ENCODE measurements around the gene RREB1.

The RREB1 gene

DNA sequence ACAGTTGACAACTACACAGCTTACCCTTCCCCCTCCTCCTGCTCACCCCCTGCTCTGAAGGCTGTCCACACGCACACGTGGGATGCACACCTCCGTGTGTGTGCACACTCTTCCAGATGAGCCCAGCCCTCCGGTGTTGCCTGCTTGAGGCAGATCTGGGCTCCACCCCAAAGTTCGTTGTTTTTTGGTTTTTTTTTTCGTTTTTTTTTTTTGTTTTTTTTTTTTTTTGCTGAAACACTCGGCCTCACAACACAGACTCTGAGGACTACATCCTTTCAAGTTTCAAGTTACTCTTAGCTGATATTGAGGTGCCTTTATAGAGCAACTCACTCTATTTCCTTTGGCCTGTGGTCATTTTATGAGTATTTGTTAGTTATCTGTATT, 88.2 kb downstream of the RREB1 start:
- DNase-seq: no peak

DNA sequence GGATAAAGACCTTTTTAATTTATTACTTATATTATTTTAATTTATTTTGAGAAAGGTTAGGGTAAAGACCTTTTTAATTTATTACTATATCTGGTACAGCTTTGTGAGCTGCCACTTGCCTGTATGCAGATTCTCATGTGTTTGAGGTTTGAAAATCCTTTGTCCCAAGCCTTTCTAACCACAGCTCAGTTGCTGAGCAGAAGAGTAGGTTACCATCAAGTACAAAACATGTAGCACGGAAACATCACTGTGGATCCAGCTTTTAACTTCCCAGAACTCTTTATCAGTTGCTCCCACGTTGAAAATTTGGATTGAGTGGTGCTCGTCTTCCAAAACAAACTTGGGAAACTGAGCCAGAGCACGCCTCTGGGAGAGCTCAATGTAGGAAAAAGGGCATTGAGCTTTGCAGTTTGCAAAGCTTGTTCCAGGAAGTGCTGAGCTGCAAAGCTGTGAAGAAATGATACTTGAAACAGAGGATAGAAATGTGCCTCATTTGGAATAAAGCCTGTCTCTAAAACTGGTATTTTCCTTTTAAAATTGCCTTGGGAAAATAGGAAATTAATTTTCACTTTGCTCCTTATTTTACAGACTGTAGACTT, 89.0 kb downstream of the RREB1 start:
- no peak for DNase-seq

DNA sequence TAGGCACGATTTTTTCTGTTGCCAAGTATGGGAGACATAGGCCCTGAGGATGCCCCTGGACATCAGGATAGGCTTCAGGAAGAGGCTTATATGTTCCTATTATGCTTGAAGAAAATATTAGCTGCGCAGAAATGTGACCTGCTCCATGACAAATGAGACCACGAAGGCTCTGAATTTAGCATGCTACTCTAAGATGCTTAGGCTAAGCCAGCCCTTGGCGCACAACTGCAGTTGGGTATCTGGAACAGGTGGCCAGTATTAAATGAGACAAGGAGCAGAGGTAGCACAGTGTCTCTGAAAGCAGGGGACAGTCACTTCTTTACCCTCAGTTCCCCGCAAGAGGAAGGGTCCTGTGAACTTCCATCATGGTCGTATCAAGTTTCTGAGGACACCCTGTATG, 90.0 kb downstream of the RREB1 start:
- no peak for DNase-seq

DNA sequence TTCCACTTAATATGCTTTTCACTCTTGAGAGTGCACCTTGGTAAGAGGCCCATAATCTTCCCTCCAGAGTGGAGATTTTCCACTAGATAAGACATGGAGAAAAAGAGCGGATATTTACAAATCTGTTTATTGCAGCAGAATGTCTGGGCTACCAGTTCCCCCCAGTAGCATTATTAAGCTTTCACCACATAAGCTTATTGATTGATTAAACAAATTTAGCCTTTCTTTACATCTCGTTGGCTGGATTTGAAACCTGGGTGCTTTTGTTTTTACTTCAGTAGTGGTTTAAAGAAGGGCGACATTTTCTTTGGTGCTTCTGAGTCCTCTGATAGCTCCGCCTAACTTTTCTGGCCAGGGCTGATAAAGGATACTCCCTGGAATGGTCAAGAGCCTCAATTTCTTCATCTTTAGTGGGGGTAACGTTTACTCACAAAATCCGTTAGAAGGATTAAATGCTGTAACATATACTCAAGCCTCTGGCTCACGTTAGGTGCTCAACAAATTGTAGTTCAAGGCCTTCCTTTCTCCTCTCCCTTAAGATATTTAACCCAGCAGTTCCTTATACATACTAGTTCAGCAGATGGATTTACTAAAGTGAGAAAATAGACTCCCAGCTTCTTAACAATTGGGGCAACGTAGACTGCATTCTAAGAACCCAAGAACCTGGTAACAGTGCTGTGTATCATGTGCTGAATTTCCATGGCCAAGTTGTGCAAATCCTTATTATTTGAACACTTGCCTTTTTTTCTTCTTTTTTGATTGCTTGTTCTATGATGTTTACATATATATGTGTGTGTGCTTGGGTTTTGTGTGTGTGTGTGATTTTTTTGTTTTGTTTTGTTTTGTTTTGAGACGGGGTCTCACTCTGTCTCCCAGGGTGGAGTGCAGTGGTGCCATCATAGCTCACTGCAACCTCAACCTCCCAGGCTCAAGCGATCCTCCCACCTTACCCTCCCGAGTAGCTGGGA, 91.4 kb downstream of the RREB1 start:
- DNase-seq: no peak

DNA sequence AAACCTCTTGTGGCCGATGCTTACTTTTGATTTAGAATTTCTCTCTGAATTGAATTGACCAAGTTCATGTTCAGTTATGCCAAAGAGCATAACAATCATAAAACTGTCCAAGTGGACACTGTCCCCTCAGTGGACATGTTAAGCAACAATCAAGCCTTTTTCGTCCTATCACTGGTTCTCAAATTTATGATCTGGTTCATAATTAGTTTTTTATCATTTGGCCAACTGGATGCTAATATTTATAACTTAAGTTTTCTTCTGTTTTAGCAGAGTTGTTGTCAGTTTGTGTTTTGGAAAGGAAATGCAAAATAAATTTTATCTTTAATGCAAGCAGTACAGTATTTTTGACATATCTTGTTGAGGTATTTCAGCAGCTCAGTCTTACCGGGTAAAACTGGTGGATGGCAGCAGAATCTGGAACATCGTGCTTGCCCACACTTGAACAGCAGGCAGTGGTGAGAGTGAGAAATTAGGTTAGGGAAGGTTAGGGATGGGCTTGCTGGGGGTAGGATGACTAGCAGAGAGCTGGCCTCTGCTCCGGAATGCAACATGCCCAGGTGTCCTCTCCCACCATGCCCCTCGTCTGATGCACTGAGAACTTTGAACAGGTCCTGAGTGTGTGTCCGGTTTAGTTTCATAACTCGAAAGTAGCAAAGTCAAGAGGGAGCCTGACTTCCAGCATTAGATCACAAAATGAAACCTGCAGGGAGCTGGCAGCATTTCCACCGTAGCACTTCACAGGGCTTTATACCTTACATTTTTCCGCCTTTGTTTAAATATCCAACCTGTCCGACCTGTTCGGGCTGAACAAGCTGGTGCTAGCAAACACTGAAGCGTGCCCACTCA, 93.1 kb downstream of the RREB1 start:
- no peak for DNase-seq

DNA sequence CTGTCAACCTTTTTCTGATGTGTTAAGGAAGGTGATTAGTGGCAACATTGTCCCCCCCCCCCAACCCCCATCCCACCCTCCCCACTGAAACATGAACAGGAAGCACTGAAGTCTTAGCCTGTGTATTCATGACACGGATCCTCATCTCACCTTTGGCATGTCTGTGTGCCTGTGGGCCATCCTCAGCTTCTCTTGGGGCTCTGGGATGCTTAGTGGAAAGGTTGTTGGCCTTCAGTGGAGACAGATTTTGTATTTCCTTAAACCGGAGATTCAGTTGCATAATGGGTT, 93.6 kb downstream of the RREB1 start:
- no peak for DNase-seq

DNA sequence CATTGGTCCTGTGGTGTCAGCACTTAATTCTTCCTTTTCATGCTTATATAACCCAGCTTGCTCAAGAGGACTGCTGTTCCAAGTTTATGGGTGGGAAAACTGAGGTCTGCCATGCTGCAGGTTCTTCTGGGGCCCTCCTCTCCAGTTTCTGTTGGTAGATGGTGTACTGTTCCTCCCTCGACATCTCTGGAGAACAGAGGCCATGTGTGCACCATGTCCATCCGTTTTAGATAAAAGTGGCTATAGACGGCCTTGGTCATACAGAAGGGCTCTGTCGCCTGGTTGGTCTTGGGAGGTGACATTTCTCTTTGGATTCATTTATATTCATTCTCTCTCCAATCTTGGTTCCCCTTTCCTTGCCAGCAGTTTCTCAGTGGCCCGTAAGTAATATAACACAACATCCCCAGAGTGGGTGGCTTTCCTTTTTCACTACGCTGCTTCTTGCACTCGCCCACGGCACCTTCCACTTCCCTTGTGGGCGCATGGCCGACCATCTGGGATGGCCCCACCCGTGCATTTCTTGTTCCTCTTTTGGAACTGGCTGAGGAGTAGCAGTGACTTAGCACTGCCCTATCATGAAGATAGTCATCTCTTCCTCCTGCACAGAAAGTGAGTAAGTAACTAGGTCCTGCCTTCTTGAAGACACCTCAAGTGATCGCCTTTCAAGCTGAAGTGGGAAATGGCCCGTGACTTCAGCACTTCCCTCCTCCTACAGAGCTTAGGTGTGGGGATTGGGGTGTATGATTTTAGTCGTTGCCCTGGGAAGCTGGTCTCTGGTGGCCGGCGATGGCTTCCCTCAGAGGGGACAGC, 94.2 kb downstream of the RREB1 start:
- no peak for DNase-seq

DNA sequence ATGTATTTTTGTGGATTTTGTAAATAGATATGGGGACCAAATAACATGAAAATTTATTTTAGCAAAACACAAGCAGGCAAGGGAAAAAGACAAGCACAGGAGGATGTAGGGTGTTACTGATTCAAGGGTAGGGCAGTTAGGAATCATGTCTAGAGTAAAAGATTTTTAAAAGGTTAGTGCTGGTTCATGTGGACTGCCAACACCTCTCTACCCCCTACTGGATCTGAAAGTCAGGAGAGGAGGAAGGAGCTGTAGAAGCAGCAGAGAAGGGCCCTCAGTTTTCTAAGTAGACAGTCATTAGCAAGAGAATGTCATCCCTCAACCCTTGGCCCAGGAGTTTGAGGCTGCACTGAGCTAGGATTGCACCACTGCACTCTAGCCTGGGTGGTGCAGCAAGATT, 95.2 kb downstream of the RREB1 start:
- DNase-seq: no peak

DNA sequence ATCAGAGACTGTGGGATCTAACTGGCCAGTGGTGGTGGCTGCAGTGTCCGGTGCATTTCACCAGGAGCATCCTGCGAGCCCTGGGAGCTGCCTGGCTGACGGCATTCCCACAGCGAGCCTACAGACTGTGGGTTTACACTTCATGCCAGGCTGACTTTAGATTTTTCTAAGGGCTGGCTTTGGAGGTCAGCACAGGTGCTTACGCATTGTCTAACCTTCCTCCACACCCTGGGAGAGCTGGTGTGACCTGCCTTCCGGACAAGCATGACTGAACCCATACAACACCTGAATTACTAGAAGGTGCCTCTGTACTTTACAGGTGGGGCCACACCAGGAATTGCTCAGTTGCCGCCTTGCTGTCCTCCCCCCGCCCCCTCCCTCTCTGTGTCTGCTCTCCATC, 96.2 kb downstream of the RREB1 start:
- no peak for DNase-seq

DNA sequence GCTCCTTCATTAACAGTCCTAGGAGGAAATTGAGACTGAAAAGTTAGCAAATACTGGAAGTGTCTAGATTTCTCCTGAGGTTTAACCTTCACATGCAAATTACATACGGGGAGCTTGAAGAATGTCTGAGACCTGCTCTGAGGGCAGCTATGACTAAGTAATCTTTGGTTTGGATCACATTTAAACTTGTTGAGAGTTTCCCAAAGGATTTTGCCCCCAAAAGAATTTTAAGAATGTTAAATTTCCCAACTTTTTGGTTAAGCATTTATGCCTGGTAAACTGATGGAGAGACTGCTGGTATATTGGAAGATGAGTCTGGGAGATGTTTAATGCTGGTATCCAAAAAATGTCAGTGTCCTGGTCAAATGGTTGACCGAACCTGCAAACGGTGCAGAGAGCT, 97.0 kb downstream of the RREB1 start:
- DNase-seq: no peak

DNA sequence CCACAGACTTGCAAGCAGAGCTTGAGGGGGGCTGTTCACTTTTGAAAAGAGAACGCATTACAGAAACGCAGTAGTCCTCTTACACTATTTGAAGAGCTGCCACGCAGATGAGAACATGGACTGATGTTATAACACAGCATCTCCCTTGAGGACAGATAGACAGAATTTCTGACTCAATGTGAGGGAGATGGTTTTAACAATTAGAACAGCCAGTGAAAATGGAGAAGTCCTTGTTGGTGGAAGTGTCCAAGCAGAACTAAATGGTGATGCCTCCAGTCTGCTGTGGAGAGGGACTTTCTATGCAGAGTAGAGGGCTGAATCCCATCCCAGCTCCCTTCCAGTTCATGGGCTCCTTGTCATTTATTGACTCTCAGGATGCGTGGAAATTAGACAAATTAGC, 100.0 kb downstream of the RREB1 start:
- DNase-seq: no peak

DNA sequence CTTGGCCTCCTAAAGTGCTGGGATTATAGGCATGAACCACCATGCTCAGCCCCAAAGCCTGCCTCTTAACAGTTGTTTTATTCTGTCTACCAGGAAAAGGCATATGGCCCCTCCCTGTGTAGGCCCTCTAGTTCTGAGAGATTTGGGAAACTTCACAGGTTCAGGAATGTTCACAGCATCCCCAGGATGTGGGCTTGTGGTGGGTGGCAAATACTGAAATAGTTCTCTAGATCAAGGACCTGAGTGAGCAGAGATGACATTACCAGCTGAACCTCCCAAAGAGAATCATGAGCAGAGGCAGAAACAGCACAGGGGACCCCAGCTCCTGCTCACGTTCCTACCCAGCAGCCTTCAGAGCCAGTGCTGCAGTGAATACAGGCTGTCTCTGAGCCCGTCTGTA, 105.7 kb downstream of the RREB1 start:
- DNase-seq: no peak

DNA sequence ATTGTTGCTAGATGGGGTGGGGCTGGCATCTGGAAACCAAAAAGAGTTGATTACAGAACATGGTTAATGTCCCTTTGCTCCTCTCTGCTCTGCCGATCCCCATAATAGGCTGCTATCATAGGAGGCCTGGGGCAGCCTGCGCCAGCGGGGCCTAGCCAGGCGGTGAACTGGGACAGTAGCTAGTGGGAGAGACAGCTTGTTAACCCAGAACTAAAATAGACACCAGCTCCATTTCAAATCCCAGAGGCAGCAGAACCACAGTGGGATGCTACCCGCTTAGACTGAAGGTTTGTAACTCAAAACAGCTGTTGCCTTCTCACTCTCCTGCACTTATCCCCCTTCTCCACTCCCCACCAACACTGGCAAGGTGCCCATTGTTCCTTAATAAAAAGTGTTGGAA, 106.7 kb downstream of the RREB1 start:
- DNase-seq: no peak

DNA sequence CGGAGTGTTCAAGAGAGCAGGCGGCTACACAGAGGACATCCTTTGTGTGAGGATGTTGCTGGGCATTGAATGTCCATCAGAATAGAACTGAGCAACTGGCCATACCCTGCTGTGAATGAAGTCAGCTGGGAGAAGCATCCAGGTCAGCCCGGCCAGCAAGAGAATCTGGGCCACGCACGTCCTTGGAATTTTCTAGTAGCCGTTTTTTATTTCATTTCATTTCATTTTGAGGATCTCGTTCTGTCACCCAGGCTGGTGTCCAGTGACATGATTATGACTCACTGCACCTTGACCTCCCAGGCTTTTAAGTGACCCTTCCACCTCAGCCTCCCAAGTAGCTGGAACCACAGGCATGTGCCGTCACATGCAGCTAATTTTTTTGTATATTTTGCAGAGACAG, 107.4 kb downstream of the RREB1 start:
- no peak for DNase-seq

DNA sequence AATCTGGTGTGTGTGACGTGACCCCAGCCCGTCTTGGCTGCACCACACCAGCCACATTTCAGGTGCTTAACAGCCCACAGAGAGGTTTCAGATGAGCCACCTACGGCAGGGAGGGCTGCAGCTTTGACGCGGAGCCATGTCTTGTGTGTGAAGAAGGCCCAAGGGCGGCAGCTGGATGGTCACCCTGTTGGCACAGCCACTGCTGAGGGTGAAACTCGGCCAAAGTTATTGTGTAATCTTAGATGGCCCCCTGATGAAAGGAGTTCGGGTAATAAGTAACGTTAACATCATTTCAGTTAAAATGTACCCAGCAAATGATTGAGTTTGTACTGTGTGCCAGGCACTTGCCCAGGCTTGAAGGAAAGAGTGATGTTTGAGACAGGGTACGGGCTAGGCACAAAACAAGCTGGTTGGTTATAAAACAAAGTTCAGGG, 108.1 kb downstream of the RREB1 start:
- no peak for DNase-seq

DNA sequence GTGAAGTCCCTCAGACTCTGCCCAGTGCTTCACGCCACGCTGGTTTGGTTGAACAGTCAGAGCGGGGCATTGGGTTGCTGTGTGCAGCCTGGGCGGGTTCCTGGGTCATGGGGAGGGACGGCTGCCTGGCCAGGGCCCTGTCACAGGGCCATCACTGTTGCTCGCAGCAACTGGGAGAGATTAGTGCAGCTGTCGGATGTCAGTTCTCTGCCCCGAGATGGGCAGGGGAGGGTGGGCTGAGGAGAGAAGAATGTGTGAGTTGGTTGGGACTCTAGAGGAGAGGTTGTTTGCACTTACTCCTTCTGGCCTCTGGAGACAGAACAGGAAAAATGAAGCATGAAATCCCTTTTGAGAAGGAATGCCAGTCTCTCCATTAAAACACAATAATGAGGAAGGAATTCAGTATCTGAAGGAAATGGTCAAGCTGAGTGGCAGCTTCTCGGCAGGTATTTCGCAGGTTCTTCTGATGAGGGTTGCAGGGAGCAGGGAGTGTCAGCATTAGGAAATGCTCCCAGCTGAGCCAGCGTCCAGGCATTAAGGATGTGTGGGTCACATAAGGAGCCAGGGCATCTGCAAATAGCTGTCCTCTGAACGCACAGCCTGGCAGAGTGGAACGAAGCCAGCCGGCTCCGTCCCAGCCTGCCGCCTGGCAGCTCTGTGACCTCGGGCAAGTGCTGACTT, 109.3 kb downstream of the RREB1 start:
- DNase-seq: no peak

DNA sequence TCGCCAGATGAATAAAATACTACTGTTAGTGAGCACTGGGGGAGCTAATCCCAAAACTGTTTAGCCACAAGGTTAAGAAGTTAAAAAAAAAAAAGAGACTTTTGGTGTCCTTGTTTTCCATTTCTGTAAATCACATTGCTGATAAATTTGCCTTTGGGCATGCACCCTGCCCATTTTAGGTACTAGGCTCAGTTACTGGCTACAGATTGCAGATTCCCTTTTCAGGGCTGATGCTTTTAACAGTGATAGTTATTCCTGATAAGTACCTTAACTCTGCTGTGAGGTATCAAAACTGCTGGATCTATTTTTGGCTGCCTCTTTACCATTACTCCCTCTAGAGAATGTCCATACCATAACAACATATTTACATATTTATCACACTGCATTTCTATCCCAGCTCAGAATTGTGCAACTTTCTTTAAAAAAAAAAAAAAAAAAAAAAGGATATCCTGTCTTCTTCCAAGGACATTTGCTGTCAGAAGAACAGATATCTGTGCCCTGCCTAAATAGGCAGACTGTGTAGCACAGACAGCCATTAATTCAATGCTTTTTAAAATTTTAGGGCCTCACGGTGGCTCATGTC, 110.7 kb downstream of the RREB1 start:
- DNase-seq: no peak

DNA sequence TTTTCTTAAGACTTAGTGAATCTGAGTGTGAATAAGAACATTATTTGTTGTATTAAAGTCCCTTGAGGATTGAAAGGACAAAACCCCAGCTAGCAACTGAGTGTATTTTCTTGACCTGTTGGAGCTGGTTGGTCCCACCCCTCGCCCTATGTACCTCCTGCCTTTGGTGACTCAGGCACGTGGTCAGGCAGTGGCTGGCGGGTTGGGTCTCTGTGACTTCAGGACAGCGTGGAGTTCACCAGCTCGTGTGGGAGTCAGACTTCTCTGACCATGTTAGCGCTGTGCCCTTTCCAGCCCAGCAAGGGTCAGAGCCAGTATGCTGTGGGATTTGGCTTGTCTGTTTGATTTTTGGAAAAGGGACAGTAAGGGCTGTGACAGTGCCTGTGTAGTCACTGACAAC, 111.5 kb downstream of the RREB1 start:
- DNase-seq: no peak

DNA sequence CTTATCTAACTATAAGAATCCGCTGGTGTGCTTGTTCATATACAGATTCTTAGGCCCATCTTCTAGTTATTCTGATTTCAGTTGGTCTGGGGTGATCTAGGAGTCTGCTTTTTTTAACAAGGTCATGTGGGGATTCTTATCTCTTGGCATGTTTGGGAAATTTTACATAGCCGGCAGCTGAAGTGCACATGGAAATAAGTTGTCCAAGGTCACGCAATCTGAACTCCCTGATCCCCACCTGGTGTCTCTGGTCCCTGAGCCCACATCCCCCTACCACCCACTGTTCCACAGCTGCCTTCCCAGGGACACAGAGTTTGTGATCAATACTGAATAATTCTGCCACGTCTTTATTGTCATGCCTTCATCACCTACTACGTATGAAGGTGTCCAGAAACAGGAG, 114.4 kb downstream of the RREB1 start:
- DNase-seq: no peak

DNA sequence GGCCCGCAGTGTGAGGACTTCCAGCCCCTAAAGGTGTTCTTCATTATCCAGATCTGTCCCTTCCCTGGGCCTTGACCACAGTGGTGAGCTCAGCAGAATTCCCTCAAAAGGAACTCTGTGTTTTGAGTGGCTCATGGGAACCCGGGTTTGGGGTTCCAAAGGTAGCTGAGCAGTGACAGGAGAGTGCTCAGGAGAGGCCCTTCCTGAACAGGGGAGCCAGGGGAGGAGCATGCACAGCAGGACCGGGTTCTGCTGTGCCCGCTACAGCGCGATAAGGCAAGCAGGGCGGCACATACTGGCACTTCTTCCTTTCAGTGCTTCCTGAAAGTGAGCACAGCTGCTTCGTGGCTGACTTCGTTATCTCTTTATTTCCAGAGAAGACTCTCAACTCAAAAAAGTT, 117.0 kb downstream of the RREB1 start:
- no peak for DNase-seq

DNA sequence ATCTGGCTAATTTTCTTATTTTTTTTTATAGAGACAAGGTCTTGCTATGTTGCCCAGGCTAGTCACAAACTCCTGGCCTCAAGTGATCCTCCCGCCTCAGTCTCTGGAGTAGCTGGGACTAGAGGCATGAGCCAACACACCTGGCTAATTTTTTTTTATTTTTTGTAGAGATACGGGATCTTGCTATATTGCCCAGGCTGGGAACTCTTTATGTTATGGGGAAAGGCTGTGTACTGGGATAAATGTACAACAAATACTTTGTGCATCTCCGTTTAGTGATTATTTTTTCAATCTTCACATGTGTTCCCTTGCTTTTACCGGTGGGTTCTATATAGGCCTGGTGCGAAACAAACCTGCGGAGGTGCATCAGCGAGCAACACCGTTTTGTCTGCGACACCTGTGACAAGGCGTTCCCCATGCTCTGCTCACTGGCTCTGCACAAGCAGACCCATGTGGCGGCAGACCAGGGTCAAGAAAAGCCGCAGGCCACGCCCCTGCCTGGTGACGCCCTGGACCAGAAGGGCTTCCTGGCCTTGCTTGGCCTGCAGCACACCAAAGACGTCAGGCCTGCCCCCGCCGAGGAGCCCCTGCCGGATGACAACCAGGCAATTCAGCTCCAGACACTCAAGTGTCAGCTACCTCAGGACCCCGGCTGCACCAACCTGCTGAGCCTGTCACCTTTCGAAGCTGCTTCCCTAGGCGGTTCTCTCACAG, 121.1 kb downstream of the RREB1 start:
- no peak for DNase-seq
